Right hindlimb (tissue), 1 donor: ENCODE data around the gene CD44.
"Not testable (repeated sequence)": the region's sequence is repeated elsewhere in the genome, so short reads cannot be mapped to it uniquely, and the experiment has no call there.

ENCODE experiments used
- DNase-seq: peaks from one replicate; pipeline ENCODE4 v3.0.0-alpha.2; 2018

CD44 gene

DNA sequence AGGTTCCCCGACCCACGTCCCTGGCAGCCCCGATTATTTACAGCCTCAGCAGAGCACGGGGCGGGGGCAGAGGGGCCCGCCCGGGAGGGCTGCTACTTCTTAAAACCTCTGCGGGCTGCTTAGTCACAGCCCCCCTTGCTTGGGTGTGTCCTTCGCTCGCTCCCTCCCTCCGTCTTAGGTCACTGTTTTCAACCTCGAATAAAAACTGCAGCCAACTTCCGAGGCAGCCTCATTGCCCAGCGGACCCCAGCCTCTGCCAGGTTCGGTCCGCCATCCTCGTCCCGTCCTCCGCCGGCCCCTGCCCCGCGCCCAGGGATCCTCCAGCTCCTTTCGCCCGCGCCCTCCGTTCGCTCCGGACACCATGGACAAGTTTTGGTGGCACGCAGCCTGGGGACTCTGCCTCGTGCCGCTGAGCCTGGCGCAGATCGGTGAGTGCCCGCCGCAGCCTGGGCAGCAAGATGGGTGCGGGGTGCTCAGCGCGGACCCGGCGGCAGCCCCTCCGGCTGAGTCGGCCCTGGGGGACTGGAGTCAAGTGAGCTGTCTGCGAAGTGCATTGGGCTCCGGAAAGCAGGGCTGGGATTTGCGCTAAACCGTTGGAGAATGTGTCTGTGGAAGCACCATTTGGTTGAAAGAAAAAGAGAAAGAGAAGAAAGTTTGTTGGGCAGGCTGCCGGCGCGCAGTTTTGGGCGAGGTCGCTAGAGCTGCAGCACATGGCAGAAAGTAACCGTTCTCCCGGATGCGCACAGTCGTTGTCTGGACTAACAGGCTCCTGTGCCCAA lies at the start of gene CD44:
CD44 (plus strand) TSS at position 229 of the 779 bp plus-strand sequence; CDS start at position 362, 133 bp downstream.
- DNase-seq: peak; percentile 86

GRCh38 chr11:35089666-35090065 lies 49.3 kb upstream of the CD44 start:
- no peak for DNase-seq

GRCh38 chr11:35090125-35090524 lies 48.8 kb upstream of the CD44 start:
- DNase-seq: no peak

DNA sequence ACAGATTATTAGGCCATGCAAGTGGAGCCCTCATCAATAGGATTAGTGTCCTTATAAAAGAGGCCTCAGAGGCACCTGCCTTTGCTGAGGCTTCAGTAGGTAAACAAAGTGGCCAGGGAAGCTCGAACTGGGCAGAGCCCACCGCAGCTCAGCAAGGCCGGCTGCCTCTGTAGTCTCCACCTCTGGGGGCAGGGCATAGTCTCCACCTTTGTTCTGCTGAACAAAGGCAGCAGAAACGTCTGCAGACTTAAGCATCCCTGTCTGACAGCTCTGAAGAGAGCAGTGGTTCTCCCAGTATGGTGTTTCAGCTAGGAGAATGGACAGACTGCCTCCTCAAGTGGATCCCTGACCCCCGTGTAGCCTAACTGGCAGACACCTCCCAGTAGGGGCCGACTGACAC lies 48.0 kb upstream of the CD44 start:
- not testable (repeated sequence) for DNase-seq

DNA sequence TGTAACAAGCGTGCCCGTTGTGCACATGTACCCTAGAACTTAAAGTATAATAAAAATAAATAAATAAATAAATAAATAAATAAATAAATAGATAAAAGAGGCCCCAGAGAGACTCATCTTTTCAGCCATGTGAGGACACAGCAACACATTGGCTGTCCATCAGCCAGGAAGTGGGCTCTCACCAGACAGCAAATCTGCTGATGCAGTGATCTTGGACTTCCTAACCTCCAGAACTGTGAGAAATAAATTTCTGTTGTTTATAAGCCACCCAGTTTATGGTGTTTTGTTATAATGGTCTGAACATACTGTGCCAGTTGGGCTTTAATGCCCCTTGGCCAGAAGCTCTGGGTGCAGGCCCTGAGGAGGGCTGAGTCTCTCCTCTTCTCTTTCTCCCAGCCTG lies 42.2 kb upstream of the CD44 start:
- no peak for DNase-seq

- no peak for DNase-seq
Observed at GRCh38 chr11:35097814-35098455, 41.0 kb upstream of the CD44 start.

GRCh38 chr11:35098855-35099254 lies 40.1 kb upstream of the CD44 start:
- DNase-seq: no peak

DNA sequence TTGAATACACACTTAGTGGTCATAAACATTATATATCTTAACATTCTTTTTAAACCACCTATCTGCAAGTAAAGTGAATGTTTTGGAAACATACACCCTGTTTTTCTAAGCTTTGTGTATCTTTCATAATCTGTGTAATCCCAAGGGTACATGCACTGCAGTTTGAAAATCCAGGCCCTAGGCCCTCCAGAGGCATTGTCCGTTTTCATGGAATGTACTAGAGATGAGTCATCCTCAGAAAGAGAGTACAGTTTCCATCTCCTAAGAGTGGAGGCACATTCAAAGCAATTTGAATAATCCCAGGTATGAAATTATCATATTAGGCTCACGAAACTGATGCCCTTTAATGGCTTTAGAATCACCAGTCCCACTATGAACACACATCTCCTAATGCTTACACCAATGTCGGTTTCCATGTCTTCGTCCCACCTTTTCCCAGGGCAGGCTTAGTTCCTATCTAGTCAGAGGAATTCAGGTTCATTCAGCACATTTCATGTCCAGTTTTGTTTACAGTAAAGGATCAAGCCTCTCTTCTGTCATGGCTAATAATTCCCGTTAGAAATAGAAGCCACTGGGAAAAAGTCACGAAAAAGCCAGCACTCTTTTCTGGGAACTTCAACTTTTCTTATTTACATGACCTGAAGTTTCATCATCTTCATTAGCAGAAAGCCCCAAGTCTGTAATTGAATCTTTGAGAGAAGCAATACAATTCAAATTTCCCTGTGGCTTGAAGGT lies 39.5 kb upstream of the CD44 start:
- DNase-seq: no peak

GRCh38 chr11:35100013-35100383 lies 39.0 kb upstream of the CD44 start:
- DNase-seq: peak; percentile 61

GRCh38 chr11:35101223-35101622 lies 37.7 kb upstream of the CD44 start:
- no peak for DNase-seq

DNA sequence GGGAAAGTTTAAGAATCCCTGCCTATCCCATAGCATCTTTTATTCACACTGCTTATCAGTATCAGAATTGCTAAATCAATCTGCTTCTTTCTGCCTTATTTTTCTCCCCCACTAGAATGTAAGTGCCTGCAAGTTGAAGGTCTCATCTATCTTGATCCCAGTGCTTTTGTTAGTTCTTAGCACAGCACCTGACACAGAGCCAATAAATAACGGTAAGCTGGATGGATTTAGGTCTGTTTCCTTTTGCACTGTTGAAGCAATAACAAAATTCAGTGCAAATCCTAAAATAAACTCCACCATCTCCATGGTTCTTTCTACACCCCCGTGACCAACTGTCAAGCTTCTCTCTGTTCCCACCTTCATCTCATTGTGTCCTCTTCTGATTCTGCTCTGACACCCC lies 36.7 kb upstream of the CD44 start:
- DNase-seq: no peak

DNA sequence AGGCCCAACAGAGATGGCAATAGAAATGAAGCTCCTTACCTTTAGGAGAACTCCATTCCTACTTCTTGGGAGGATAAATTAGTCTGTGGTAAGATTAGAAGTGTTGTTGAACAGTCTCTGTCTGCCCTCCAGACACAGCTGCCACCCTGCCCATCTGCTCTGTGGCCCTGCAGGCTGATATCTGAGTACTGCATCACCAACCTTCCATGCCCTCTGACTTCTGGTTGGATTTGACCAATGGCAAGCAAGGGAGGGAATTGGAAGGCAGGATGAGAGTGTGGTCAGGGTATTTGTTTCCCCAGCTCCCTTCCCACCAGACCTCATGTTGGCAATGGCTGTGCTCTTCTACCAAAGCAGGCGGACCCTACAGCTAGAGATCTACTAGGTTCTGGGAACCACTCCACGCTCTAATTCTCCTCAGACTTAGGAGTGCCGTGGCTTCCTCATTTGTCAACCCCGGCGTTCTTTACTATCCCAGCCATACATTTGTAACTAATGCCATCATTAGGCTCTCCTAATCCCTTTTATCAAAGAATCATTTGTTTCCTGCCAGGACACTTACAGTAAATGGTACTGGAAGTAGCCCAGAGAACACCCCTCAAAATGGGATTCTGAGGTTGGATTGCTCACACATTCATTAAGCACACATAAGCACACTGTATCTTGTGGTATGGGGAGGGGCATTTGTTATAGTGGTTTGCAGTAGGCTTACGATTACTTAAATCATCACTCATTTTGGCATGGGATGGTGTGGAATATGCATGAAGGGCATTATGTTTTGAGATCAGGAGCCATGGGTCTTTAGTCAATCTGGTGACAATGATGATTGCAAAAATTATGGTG lies 35.4 kb upstream of the CD44 start:
- no peak for DNase-seq

DNA sequence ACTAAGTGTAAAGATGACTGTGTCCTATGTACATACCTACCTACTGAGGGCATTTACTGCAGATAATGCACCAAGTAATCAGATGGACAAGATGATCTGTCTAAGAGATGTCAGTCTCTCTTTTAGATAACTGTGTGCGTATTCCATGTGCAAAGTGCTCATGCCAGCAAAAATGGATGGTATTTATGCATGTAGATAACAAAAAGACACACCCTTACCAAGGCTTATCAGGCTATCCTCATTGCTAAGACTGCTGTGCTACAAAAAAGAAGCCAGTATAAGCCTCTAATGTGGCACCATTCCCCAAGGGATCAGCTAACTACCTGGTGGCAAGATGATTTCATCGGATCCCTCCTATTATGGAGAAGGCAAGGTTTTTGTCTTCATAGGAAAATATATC lies 34.3 kb upstream of the CD44 start:
- no peak for DNase-seq

GRCh38 chr11:35105319-35106079 lies 33.5 kb upstream of the CD44 start:
- no peak for DNase-seq

- DNase-seq: no peak
Observed at GRCh38 chr11:35106595-35106994, 32.4 kb upstream of the CD44 start.

GRCh38 chr11:35107861-35108260 lies 31.1 kb upstream of the CD44 start:
- DNase-seq: no peak

GRCh38 chr11:35108336-35108735 lies 30.6 kb upstream of the CD44 start:
- not testable (repeated sequence) for DNase-seq

DNA sequence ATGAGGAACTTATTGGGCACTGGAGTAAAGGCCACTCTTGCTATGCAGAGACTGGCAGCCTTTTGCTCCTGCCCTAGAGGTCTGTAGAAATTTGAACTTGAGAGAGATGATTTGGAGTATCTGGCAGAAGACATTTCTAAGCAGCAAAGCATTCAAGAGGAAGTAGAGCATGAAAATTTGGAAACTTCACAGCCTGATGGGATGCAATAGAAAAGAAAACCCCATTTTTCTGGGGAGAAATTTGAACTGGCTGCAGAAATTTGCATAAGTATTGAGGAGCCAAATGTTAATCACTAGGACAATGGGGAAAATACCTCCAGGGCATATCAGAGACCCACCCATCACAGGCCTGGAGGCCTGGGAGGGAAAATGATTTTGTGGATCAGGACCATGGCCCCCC lies 29.9 kb upstream of the CD44 start:
- DNase-seq: no peak

GRCh38 chr11:35109827-35110226 lies 29.1 kb upstream of the CD44 start:
- no peak for DNase-seq

GRCh38 chr11:35111161-35112055 lies 27.6 kb upstream of the CD44 start:
- no peak for DNase-seq
